ENCODE results near the gene EEF1A2.

DNA sequence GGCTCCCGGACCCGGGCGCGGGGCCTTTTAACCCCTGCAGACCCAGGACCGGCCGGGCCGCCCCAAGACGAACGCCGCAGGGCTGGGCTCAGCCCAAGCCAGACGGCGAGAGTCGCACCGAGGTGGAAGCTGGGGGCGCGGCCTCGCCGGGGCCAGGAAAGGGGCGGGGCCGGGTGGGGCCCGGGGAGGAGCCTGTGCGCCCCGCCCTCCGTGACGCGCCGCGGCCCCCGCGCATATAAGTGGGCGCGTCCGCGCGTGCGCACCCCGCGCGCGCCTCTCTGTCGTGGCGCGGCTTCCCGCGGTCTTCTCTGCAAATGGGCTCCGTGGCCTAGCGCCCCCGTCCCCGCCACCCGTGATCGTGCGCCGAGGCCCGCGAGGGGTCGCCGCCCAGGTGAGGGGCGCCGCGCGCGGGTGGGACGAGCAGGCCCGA, 21.6 kb upstream of the EEF1A2 start, which contains the start of gene PPDPF:
- TF ChIP-seq, protein P1, sequence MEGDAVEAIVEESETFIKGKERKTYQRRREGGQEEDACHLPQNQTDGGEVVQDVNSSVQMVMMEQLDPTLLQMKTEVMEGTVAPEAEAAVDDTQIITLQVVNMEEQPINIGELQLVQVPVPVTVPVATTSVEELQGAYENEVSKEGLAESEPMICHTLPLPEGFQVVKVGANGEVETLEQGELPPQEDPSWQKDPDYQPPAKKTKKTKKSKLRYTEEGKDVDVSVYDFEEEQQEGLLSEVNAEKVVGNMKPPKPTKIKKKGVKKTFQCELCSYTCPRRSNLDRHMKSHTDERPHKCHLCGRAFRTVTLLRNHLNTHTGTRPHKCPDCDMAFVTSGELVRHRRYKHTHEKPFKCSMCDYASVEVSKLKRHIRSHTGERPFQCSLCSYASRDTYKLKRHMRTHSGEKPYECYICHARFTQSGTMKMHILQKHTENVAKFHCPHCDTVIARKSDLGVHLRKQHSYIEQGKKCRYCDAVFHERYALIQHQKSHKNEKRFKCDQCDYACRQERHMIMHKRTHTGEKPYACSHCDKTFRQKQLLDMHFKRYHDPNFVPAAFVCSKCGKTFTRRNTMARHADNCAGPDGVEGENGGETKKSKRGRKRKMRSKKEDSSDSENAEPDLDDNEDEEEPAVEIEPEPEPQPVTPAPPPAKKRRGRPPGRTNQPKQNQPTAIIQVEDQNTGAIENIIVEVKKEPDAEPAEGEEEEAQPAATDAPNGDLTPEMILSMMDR (IDR thresholded peaks at IDR 0.05; ENCODE audit: low read depth, low read length) = no peak
- TF ChIP-seq EZH2phosphoT487 (IDR thresholded peaks at IDR 0.05; ENCODE audit: low read depth) = no peak
